Measurements from ENCODE around the gene SUDS3. TPM values are rescaled to one million over a fixed set of nuclear protein-coding genes. Genes with fewer than 3 reads are reported as not detected.
"Not testable (repeated sequence)": the region's sequence is repeated elsewhere in the genome, so short reads cannot be mapped to it uniquely, and the experiment has no call there.

Gene SUDS3, protein sequence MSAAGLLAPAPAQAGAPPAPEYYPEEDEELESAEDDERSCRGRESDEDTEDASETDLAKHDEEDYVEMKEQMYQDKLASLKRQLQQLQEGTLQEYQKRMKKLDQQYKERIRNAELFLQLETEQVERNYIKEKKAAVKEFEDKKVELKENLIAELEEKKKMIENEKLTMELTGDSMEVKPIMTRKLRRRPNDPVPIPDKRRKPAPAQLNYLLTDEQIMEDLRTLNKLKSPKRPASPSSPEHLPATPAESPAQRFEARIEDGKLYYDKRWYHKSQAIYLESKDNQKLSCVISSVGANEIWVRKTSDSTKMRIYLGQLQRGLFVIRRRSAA
- polyA plus RNA-seq (ENCODE audit: insufficient read length): 29.3 TPM

DNA sequence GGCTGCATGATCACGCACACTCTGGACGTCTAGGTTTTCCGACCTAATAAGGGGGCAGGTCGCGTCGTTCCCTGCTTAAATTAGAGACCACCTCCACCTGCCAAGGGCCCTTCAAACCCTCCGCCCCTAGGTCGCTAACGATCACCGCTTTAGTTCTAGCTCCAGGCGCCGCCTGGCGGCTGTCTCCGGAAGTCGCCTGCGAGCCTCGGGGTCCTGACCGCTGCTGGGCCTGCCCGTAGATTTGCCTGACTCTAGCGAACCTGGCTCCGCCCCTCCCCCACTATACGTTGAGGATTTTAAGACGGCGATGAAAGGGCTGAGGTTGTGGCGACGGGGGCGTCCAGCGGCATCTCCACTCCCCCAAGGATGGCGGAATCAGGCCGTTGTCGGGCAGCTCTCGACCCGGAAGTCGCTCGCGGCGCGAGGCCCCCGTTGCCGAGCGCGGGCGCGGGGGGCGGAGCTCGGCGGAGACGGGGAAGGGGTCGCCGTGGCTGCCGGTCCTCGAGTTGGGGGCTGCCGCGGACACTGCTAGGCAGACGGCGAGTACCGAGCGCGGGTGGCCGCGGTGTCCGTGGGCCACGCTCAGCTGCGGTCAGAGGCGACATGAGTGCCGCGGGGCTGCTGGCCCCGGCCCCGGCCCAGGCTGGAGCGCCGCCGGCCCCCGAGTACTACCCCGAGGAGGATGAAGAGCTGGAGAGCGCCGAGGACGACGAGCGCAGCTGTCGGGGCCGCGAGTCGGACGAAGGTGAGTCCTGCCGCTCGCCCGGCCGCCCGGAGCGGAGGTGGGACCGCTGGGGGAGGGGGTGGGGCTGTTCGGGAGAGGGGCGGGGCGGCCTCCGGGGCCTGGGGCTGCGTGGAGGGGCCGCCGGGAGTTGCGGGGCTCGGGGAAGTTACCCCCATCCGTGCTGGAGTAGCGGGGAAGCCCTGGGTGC, at the start of gene SUDS3:
Gene SUDS3 (plus strand): TSS at position 467 of the 932 bp plus-strand sequence. CDS start 137 bp downstream, at position 604.
- DNase-seq (ENCODE audit: low read depth): peak; percentile 77

DNA sequence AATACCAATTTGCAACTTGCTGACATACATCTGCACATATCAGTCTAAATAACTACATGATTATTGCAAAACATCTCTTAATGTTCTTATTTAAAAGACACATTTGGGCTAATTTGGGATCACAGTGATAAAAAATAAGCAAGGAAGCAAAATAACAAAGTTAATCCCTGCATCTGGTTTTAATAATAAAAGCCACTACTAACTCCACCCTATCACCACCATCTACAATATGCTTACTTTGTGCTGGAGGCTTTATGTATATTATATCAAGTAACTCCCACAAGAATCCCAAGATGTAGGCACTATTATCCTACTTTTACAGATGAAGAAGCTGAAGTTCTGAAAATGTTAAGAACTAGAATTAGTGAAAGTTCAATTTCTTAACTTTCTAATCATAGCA, 49.4 kb upstream of the SUDS3 start:
- no peak for DNase-seq (ENCODE audit: low read depth)

DNA sequence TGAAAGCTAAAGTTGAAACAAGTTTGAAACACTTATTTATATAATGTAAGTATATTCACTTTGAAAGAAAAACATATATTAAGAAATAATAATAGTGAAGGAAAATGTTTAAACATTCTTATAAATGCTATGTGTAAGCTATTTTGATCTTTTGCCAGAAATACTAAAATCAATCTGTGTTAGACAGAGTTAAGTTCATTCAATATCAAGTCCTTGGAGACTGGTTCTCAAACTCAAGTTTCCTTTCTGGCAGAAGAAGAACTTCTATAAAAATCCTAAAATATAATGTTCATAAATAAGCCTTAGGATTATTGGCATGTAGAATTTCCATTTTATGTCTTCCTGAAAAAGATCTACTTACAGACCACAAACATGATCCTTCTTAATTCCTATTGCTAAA, 49.0 kb upstream of the SUDS3 start:
- no peak for DNase-seq (ENCODE audit: low read depth)

DNA sequence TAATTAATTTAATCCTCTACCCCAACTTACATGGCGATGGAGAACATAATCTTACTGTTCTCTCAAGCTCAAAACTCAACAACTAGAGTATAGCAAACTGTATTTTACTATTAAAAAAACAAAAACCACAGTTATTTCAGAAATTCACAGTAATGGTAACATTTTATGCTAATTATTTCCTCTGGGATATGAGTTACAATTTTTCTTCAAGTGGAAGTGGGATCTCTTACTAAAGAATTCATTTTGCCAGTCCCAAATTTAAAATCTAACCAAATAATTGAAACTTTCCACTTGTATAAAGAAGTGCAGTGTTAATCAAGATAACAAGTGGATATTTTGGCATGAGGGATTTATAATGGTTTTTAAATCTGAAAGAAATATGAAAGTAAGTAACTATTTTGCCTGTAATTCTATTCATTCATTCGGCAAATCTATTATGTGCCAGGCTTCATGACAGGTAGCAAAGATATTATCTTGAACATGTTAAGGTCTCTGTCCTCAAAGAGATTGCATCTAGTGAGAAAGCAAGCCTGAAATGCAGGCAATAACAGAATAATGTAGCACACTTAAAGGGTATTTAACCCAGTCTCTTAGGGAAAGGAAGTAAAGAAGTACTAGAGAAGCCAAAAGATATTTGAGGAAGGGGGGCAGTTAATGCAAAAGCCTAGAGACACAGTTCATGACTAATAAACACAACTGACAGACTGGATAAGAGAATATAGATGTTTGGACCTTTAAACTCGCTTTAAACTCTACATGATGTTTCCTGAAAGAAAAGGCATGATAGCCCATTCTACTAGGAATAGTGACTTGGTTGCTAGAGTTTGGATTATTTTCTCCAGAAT, 47.6 kb upstream of the SUDS3 start:
- DNase-seq (ENCODE audit: low read depth): no peak

DNA sequence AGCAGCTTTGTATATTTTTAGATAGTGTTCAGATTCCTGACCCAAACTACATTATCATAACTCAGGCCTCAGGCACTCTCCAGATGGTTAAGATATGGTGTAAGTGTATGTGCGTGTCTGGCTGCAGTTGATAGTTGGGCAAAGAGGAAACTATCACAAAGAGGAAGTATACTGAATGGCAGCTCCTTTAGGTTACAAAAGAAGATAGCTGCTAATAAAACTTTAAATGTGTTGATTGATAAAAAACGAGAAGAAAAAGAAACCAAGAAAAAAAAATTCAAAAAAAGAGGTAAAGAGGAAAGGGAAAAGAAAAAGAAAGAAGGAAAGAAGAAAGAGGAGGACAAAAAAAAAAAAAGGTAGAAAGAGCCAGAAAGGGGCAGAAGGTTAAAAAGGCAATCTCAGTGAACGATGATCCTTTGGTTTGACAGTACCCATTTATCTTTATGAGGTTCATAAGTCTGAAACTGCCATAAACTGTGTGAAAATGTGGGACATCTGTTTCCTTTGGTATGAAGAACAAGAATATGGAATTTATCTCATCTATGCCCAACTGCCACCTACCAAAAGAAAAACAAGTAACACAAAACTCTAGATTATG, 45.8 kb upstream of the SUDS3 start:
- no peak for DNase-seq (ENCODE audit: low read depth)

DNA sequence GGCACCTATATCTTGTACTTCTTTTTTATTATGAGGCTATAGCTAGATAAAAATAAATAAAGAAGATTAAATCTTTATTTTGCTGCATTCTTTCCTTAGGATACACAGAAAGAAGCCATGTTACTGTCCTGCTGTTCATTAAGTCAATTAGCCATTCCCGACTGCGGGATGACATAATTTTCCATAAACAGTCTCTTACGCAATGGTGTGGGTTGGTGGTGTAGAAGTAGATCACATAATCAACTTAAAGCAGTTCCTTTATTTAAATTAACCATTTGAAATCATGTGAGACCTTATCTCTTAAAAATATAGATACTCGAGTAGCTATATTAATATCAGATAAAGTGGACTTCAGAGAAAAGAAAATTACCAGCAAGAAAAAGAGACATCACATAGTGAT, 43.8 kb upstream of the SUDS3 start:
- DNase-seq (ENCODE audit: low read depth): no peak

DNA sequence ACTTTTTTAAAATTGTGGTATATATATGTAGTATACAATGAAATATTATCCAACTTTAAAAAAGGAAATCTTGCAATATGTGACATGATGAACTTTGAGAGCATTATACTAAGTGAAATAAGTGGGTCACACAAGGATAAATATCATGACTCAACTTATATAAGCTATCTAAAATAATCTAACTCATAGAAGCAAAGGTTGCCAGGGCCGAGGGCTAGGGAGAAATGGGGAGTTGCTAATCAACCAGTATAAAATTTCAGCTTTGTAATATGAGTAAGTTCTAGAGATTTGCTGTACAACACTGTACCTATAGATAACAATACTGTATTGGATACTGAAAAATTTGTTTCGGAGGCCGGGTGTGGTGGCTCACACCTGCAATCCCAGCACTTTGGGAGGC, 42.1 kb upstream of the SUDS3 start:
- no peak for DNase-seq (ENCODE audit: low read depth)

DNA sequence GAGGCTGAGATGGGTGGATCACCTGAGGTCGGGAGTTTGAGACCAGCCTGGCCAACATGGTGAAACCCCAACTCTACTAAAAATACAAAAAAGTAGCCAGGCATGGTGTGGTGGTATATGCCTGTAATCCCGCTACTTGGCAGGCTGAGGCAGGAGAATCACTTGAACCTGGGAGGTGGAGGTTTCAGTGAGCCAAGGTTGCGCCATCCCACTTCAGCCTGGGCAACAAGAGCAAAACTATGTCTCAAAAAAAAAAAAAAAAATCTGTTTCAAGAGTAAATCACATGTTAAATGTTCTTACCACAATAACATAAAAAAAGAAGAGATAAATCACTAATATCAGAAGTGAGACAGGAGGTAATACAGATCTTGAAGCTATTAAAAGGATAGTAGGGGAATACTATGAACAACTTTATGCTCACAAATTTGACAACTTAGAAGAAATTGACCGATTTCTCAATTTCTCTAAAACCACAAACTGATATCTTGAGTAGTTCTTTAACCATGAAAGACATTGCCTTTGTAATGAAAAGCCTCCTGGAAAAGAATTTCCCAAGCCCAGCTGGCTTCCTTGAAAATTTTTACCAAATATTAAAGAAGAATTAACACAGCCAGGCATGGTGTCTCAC, 41.3 kb upstream of the SUDS3 start:
- DNase-seq (ENCODE audit: low read depth): no peak

DNA sequence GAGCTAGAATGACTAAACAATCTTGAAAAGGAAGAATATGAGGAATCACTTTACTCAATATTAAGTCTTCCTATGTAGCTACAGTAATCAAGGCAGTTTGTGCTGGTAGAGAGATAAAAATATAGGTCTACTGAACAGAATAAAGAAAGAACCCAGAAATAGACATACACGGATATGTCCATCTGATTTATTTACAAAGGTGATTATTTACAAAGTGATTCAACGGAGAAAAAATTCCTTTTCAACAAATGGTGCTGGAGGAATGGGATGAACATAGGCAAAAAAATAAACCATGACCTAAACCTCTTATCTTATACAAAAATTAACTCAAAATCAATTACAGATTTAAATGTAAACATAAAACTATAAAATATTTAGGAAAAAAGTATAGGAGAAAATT, 40.2 kb upstream of the SUDS3 start:
- no peak for DNase-seq (ENCODE audit: low read depth)

DNA sequence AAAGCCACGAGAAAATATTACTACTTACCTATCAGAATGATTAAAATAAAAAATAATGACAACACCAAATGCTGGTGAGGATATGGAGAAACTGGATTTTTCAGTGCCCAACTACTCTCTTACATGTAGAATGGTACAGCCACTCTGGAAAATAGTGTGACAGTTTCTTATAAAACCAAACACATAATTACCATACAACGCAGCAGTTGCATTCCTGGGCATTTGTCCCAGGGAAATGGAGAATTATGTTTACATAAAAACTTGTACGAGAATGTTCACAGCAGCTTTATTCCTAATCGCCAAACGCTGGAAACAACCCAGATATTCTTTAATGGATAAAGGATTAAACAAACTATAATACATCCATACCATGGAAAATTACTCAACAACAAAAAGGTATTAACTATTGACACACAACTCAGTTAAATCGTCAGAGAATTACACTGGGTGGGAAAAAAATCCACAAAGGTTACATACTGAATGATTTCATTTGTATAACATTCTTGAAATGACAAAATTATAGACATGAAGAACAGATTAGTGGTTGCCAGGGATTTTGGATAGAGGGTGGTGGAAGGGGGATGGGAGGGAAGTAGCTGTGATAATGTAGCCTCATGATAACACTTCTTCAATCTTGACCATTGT, 39.0 kb upstream of the SUDS3 start:
- DNase-seq (ENCODE audit: low read depth): no peak

DNA sequence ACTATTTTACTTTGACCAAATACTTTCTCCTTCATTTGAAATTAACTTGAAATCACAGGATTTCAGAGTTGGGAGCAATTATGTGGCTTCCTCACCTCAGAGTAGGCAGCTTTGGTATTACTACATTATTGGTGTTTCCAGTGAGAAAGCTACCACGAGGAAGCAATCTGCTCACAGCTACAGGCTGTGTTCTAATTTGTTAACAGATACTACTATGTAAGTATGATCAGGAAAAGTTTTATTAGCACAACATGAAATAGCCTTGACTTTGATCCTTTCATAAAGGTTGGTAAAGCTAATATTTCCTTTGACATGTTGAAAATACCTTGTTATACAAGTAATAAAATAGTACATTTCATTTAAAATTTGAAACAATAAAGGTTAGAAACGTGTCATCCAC, 34.3 kb upstream of the SUDS3 start:
- DNase-seq (ENCODE audit: low read depth): no peak

DNA sequence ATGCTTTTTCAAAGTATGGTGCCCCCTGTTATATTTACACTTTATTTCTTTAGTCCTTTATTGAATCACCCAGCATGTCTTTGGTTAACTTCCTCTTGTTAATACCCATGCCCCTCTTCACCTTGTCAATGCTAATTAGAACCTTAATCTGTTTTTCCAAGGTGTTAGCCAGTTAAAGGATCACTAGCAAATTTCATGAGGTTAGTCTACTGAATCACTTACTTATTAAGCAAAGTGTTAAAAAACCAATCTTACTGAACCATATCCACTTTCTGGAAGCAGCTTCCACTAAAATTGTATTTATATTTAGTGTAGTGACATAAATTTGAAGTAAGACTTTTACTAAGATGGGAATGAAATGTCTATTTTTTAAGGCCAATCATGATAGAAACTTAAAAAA, 31.5 kb upstream of the SUDS3 start:
- DNase-seq (ENCODE audit: low read depth): no peak

DNA sequence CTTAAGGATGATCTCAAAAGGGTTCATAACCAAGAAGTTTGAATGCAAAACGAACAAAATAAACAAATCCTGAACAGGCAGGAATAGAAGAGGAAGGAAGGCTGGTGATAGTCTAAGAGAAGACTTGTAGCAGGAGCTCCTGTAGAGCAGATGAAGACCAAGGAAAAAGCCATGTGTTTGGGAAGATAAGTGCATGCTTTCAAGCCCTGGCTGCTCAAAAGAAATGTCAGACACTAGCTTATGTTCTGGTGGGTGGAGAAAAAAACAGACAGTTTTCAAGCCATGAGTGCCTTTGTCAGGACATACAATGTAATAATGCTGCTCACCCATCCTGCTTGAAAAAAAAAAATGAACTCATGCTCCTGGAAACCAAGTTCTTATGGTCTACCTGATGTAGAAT, 31.0 kb upstream of the SUDS3 start:
- no peak for DNase-seq (ENCODE audit: low read depth)

DNA sequence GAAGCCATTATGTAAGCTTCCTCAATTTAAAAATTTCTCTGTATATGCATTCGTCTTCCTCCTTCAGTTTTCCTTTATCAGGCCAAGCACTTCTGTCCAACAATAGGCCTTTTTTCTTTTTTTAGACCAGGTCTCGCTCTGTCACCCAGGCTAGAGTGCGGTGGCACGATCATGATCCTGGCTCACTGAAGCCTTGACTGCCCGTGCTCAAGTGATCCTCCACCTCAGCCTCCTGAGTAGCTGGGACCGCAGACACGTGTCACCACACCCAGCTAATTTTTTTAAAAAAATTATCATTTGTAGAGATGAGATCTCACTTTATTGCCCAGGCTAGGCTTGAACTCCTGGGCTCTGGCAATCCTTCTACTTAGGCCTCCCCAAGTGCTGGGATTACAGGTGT, 29.5 kb upstream of the SUDS3 start:
- no peak for DNase-seq (ENCODE audit: low read depth)

DNA sequence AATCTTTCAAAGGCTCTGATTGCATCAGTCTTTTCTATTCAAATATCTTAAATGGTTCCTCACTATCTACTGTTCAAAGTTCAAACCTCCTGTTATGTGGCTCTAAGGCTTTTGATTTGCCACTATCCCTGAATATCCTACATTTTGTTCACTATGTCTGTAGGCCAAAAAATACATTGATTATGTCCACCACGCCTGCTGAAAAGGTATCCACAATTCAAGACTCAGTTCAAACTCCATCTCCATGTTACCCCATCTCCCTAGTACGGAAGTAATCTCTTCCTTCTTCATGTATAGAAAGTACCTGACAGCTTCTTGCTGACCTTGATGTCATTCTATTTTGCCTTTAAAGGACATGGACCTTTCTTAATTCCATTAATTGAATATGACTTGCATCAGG, 28.4 kb upstream of the SUDS3 start:
- DNase-seq (ENCODE audit: low read depth): no peak

DNA sequence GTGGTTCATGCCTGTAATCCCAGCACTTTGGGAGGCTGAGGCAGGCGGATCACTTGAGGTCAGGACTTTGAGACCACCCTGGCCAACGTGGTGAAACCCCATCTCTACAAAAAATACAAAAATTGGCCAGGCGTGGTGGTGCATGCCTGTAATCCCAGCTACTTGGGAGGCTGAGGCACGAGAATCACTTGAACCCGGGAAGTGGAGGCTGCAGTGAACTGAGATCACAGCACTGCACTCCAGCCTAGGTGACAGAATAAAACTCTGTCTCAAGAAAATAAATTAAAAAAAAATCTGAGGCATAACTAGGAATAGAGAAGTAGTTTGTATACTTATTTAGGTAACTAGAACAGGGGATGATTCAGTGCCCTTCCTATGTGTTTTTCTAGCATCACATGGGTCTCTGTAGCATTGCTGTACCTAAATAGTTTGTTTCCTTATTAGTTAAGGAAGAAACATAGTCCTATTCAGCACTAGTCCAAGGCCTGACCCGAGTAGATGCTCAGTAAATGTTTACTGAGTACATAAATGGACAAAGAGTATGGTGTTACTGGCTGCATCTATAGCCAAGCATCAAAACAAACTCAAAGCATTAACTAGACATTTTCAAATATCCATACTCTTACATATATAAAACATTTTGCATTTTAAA, 25.3 kb upstream of the SUDS3 start:
- DNase-seq (ENCODE audit: low read depth): no peak

DNA sequence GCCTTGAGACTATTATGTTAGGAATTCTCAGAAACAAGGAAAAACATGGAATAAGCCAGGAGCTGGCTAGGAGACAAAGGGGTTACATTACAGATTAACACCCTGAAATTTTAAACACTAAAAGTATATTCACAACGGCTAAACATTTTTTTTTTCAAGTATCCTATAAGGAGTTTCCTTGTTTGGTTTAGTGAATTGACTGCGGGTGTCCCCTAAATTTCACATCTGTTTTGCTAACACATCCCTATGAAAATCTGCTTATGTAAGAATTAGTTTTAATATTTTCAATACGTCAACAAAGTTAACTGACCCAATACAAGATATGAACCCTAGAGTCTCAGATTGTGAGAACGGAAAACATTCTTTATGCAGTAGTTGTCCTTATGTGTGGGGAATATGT, 22.6 kb upstream of the SUDS3 start:
- DNase-seq (ENCODE audit: low read depth): no peak

DNA sequence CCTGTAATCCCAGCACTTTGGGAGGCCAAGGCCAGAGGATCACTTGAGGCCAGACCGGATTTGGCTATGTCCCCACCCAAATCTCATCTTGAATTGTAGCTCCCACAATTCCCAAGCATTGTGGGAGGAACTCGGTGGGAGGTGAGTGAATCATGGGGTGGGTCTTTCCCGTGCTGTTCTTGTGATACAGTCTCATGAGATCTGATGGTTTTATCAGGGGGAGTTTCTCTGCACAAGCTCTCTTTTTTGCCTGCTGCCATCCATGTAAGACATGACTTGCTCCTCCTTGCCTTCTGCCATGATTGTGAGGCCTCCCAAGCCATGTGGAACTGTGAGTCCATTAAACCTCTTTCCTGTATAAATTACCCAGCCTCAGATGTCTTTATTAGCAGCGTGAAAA, 21.9 kb upstream of the SUDS3 start:
- DNase-seq (ENCODE audit: low read depth): not testable (repeated sequence)

DNA sequence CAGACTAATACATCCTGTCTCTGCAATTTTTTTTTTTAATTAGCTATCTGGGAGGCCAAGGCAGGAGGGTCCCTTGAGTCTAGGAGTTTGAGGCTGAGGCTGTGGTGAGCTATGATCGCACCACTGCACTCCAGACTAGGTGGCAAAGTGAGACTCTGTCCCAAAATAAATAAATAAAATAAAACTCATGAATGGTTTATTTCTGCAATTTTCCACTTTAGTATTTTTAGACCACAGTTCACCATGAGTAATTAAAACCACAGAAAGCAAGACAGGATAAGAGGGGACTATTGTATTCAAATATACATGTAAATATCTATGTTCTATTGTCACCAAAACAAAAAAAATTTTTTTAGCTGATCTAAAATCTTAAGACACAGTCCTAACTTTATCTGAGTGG, 21.5 kb upstream of the SUDS3 start:
- DNase-seq (ENCODE audit: low read depth): no peak

DNA sequence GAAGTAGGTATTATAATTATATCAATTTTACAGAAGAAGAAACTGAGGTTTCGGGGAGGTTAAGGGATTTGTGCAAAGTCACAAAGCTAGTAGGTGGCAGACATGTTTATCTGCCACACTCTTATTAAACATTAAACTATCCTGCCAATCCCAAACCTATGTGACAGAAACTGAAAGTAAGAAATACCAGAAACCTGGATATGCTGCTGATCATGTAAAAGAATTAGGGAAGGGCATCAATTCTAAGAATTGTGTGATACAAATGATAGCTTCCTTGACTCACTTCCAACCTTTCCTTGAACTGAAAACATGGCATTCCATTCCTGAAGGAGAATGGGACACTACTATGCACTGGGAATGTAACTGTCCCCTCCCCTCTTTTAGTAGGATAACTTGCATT, 20.5 kb upstream of the SUDS3 start:
- DNase-seq (ENCODE audit: low read depth): no peak
